GM12878 (cell line): ENCODE measurements around the gene ZNF462. TPM values are rescaled to one million over a fixed set of nuclear protein-coding genes. Genes with fewer than 3 reads are reported as not detected.

Experiments
- BCL3 ChIP-seq: IDR thresholded peaks from 2 replicates; pipeline ENCODE4 v1.6.1; 2011; ENCODE audit warnings: borderline replicate concordance, low read depth, mild to moderate bottlenecking, moderate library complexity, low read length; ENCODE audit not compliant: insufficient read depth, poor library complexity, severe bottlenecking
- BMI1 ChIP-seq: fragments of 450-650 bp; IDR thresholded peaks from 2 replicates; pipeline ENCODE4 v1.6.1; 2016; ENCODE audit warnings: mild to moderate bottlenecking, moderate library complexity, borderline replicate concordance
- CHD4 ChIP-seq: fragments of 200-600 bp; sonication (generic); IDR thresholded peaks from 2 replicates; pipeline ENCODE4 v1.6.1; 2016; ENCODE audit warnings: mild to moderate bottlenecking
- DPF2 ChIP-seq: fragments of 450-650 bp; IDR thresholded peaks from 2 replicates; pipeline ENCODE4 v1.6.1; 2017; ENCODE audit warnings: mild to moderate bottlenecking
- EED ChIP-seq: sonication (generic); IDR thresholded peaks from 2 replicates; pipeline ENCODE4 v1.6.1; 2016; ENCODE audit warnings: antibody characterized with exemption, low read depth
- EZH2 ChIP-seq: IDR thresholded peaks from 2 replicates; pipeline ENCODE4 v1.6.1; 2012; ENCODE audit warnings: low read depth, mild to moderate bottlenecking, control low read depth, inconsistent platforms, low read length, borderline replicate concordance; ENCODE audit not compliant: control insufficient read depth
- FOXM1 ChIP-seq: IDR thresholded peaks from 2 replicates; pipeline ENCODE4 v1.6.1; 2012; ENCODE audit warnings: low read depth, mild to moderate bottlenecking, inconsistent platforms, low read length, moderate library complexity
- HDGF ChIP-seq: fragments of 450-650 bp; IDR thresholded peaks from 2 replicates; pipeline ENCODE4 v1.6.1; 2016; ENCODE audit warnings: antibody characterized with exemption
- KDM1A ChIP-seq: fragments of 200-600 bp; sonication (generic); IDR thresholded peaks from 2 replicates; pipeline ENCODE4 v1.6.1; 2016; ENCODE audit warnings: borderline replicate concordance
- KLF5 ChIP-seq: fragments of 450-650 bp; IDR thresholded peaks from 2 replicates; pipeline ENCODE4 v1.6.1; 2014; ENCODE audit warnings: mild to moderate bottlenecking; ENCODE audit not compliant: partially characterized antibody
- MEF2A ChIP-seq: IDR thresholded peaks from 2 replicates; pipeline ENCODE4 v1.6.1; 2011; ENCODE audit warnings: low read depth, mild to moderate bottlenecking, low read length, moderate library complexity; ENCODE audit not compliant: insufficient read depth
- MEF2B ChIP-seq: fragments of 450-650 bp; IDR thresholded peaks from 2 replicates; pipeline ENCODE4 v1.6.1; 2018; ENCODE audit warnings: mild to moderate bottlenecking, moderate library complexity; ENCODE audit not compliant: partially characterized antibody, poor library complexity, severe bottlenecking
- NFYA ChIP-seq: IDR thresholded peaks from 2 replicates; pipeline ENCODE4 v1.6.1; 2011; ENCODE audit warnings: low read depth, mild to moderate bottlenecking, low read length, improper control_type of control experiment, borderline replicate concordance
- POLR2AphosphoS5 ChIP-seq: IDR thresholded peaks from 2 replicates; pipeline ENCODE4 v1.6.1; 2011; ENCODE audit warnings: mild to moderate bottlenecking, low read length, inconsistent platforms
- POU2F2 ChIP-seq: IDR thresholded peaks from 3 replicates; pipeline ENCODE4 v1.6.1; 2011; ENCODE audit warnings: low read depth, mild to moderate bottlenecking, low read length, borderline replicate concordance
- RELB ChIP-seq: fragments of 450-650 bp; IDR thresholded peaks from 2 replicates; pipeline ENCODE4 v1.6.1; 2017; ENCODE audit warnings: low read depth, mild to moderate bottlenecking, moderate library complexity
- REST ChIP-seq: IDR thresholded peaks from 2 replicates; pipeline ENCODE4 v1.6.1; 2012; ENCODE audit warnings: mild to moderate bottlenecking, low read depth, low read length
- RFX5 ChIP-seq: IDR thresholded peaks from 2 replicates; pipeline ENCODE4 v1.6.1; 2011; ENCODE audit warnings: low read depth, low read length, improper control_type of control experiment
- SMAD5 ChIP-seq: IDR thresholded peaks from 2 replicates; pipeline ENCODE4 v1.6.1; 2016; ENCODE audit warnings: antibody characterized with exemption, low read depth
- SP1 ChIP-seq: IDR thresholded peaks from one replicate; pipeline ENCODE4 v1.6.1; 2011; ENCODE audit warnings: low read depth, low read length
- TAF1 ChIP-seq: IDR thresholded peaks from 2 replicates; pipeline ENCODE4 v1.6.1; 2011; ENCODE audit warnings: mild to moderate bottlenecking, low read depth, low read length, borderline replicate concordance
- TBL1XR1 ChIP-seq: IDR thresholded peaks from 2 replicates; pipeline ENCODE4 v1.6.1; 2012; ENCODE audit warnings: low read depth, low read length, improper control_type of control experiment
- TCF3 ChIP-seq: IDR thresholded peaks from 2 replicates; pipeline ENCODE4 v1.6.1; 2012; ENCODE audit warnings: low read depth, mild to moderate bottlenecking, low read length, borderline replicate concordance; ENCODE audit not compliant: insufficient read depth
- WRNIP1 ChIP-seq: IDR thresholded peaks from 2 replicates; pipeline ENCODE4 v1.6.1; 2011; ENCODE audit warnings: low read depth, low read length, improper control_type of control experiment, borderline replicate concordance
- ZBED1 ChIP-seq: IDR thresholded peaks from 2 replicates; pipeline ENCODE4 v1.6.1; 2016; ENCODE audit warnings: borderline replicate concordance
- ZNF217 ChIP-seq: fragments of 450-650 bp; IDR thresholded peaks from 2 replicates; pipeline ENCODE4 v1.6.1; 2017; ENCODE audit warnings: antibody characterized with exemption, mild to moderate bottlenecking
- ZNF24 ChIP-seq: fragments of 450-650 bp; IDR thresholded peaks from 2 replicates; pipeline ENCODE4 v1.6.1; 2017; ENCODE audit warnings: antibody characterized with exemption, mild to moderate bottlenecking
- polyA plus RNA-seq, 11 experiments: library from polyadenylated mRNA; depleted of rRNA in 4 of 11; unstranded in 6 of 11; stranded (reverse) in 5 of 11; fragments of >200 nt; fragmentation: Nextera tagmentation in 4 of 11; fragmentation: Illumina TruSeq in 1 of 11; extraction: Ambion mirVana in 4 of 11; extraction: Trizol in 1 of 11; gene quantifications; 1 replicate in 1 of 11; 2 replicates in 10 of 11; pipeline versions ENCODE4 v1.2.1 to v1.2.3, GENCODE V29; 2011 to 2016; ENCODE audit warnings: inconsistent platforms in 2 of 11, missing spikeins in 2 of 11, low read depth in 1 of 11
- total RNA-seq, 4 experiments: library from RNA; depleted of rRNA in 3 of 4; stranded (reverse); fragments of >200 nt in 3 of 4; fragmentation: Illumina TruSeq in 1 of 4; extraction: Trizol in 1 of 4; gene quantifications; 2 replicates each; pipeline versions ENCODE4 v1.2.1 to v1.2.3, GENCODE V29; 2013 to 2021

ZNF462 gene
- total and polyA plus RNA-seq, 10 of the 15 experiments (the other 5 are each of a cell fraction or from before 2014, with no cell fraction given) = 0.27 to 13.7 (median 0.55) TPM

- TF ChIP-seq NFYA (no peak), EED (no peak), ZBED1 (no peak), MEF2A (no peak), CHD4 (no peak), KDM1A (no peak), SMAD5 (no peak), FOXM1 (no peak), TBL1XR1 (no peak), REST (no peak), BMI1 (peak; percentile 37; the same call in 1 of the 2 replicates), DPF2 (peak; percentile 81; the same call in 1 of the 2 replicates), HDGF (no peak), EZH2 (no peak), RELB (no peak), RFX5 (no peak), ZNF217 (no peak), SP1 (no peak), BCL3 (no peak), ZNF24 (no peak), KLF5 (no peak), TCF3 (no peak), POLR2AphosphoS5 (no peak), POU2F2 (peak; percentile 28; the same call in 1 of the 3 replicates), WRNIP1 (no peak), MEF2B (peak; percentile 46), TAF1 (no peak)
These were observed 176.6 kb downstream of the ZNF462 start (continued) for GRCh38 chr9:107039542-107039941.
